ENCODE results near the gene OPA3.

GRCh38 chr19:45539459-45539858 is 45.1 kb downstream of the OPA3 start:
- TF ChIP-seq CTCF (IDR thresholded peaks at IDR 0.05) (no peak), POLR2A (IDR thresholded peaks at IDR 0.05) (no peak)
